ENCODE data around the gene DCAF11.

Gene DCAF11

DNA sequence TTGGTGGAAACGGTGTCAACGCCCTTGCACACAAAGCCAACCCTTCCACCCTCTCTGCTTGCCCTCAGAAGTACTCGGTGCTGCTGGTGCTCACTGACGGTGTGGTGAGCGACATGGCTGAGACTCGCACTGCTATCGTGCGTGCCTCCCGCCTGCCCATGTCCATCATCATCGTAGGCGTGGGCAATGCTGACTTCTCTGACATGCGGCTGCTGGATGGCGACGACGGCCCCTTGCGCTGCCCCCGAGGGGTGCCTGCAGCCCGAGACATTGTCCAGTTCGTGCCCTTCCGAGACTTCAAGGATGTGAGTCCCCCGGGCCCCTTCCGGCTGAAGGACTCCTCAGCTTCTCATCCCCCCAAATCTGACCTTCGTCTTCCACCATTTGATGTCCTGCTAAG lies 37.5 kb upstream of the DCAF11 start:
- Histone ChIP-seq H3K9me3 (ENCODE audit: control insufficient read depth, insufficient read depth, low read depth, low read length) (no peaks in the 10 kb centered on the region), H3K4me3 (ENCODE audit: low read depth, low read length) (no peak overlapping the region), H3K36me3 (ENCODE audit: control insufficient read depth in 2 of 2, insufficient read depth in 1 of 2, low read length in 2 of 2) (no peaks in the 10 kb centered on the region), H3K27ac (ENCODE audit: extremely low read depth, low read depth, low read length) (no peak overlapping the region), H3K4me1 (ENCODE audit: control insufficient read depth, insufficient read depth, low read length) (peaks cover 10% of the 10 kb centered on the region)
- ChIA-PET CTCF (interaction anchor here (1.1 to 3.9 kb wide), 2 partner anchors 14 to 29 kb away, joined by 3 to 31 read pairs; no protein-coding TSS in a partner anchor), POLR2A (interaction anchor here (0.5 to 0.6 kb wide), 2 partner anchors 17 to 93 kb away, joined by 3 read pairs; no protein-coding TSS in a partner anchor)
- TF ChIP-seq, protein P1, sequence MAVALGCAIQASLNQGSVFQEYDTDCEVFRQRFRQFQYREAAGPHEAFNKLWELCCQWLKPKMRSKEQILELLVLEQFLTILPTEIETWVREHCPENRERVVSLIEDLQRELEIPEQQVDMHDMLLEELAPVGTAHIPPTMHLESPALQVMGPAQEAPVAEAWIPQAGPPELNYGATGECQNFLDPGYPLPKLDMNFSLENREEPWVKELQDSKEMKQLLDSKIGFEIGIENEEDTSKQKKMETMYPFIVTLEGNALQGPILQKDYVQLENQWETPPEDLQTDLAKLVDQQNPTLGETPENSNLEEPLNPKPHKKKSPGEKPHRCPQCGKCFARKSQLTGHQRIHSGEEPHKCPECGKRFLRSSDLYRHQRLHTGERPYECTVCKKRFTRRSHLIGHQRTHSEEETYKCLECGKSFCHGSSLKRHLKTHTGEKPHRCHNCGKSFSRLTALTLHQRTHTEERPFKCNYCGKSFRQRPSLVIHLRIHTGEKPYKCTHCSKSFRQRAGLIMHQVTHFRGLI (tag by site-specific recombination; IDR thresholded peaks at IDR 0.05) = no peak
- TF ChIP-seq ZNF621 (tag by site-specific recombination; IDR thresholded peaks at IDR 0.05) (no peak), ZNF600 (tag by site-specific recombination; IDR thresholded peaks at IDR 0.05) (no peak), YY1 (tag by site-specific recombination; IDR thresholded peaks at IDR 0.05) (no peak), HOXD13 (CRISPR knock-in tag; IDR thresholded peaks at IDR 0.05; ENCODE audit: borderline replicate concordance) (no peak)
- TF ChIP-seq, protein P2, sequence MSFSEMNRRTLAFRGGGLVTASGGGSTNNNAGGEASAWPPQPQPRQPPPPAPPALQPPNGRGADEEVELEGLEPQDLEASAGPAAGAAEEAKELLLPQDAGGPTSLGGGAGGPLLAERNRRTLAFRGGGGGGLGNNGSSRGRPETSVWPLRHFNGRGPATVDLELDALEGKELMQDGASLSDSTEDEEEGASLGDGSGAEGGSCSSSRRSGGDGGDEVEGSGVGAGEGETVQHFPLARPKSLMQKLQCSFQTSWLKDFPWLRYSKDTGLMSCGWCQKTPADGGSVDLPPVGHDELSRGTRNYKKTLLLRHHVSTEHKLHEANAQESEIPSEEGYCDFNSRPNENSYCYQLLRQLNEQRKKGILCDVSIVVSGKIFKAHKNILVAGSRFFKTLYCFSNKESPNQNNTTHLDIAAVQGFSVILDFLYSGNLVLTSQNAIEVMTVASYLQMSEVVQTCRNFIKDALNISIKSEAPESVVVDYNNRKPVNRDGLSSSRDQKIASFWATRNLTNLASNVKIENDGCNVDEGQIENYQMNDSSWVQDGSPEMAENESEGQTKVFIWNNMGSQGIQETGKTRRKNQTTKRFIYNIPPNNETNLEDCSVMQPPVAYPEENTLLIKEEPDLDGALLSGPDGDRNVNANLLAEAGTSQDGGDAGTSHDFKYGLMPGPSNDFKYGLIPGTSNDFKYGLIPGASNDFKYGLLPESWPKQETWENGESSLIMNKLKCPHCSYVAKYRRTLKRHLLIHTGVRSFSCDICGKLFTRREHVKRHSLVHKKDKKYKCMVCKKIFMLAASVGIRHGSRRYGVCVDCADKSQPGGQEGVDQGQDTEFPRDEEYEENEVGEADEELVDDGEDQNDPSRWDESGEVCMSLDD (tag by site-specific recombination; IDR thresholded peaks at IDR 0.05) = no peak
- TF ChIP-seq, protein P3, sequence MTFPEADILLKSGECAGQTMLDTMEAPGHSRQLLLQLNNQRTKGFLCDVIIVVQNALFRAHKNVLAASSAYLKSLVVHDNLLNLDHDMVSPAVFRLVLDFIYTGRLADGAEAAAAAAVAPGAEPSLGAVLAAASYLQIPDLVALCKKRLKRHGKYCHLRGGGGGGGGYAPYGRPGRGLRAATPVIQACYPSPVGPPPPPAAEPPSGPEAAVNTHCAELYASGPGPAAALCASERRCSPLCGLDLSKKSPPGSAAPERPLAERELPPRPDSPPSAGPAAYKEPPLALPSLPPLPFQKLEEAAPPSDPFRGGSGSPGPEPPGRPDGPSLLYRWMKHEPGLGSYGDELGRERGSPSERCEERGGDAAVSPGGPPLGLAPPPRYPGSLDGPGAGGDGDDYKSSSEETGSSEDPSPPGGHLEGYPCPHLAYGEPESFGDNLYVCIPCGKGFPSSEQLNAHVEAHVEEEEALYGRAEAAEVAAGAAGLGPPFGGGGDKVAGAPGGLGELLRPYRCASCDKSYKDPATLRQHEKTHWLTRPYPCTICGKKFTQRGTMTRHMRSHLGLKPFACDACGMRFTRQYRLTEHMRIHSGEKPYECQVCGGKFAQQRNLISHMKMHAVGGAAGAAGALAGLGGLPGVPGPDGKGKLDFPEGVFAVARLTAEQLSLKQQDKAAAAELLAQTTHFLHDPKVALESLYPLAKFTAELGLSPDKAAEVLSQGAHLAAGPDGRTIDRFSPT (tag by site-specific recombination; IDR thresholded peaks at IDR 0.05) = no peak
- TF ChIP-seq, protein P4, sequence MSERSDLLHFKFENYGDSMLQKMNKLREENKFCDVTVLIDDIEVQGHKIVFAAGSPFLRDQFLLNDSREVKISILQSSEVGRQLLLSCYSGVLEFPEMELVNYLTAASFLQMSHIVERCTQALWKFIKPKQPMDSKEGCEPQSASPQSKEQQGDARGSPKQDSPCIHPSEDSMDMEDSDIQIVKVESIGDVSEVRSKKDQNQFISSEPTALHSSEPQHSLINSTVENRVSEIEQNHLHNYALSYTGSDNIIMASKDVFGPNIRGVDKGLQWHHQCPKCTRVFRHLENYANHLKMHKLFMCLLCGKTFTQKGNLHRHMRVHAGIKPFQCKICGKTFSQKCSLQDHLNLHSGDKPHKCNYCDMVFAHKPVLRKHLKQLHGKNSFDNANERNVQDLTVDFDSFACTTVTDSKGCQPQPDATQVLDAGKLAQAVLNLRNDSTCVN (tag by site-specific recombination; optimal IDR thresholded peaks at IDR 0.05) = no peak

DNA sequence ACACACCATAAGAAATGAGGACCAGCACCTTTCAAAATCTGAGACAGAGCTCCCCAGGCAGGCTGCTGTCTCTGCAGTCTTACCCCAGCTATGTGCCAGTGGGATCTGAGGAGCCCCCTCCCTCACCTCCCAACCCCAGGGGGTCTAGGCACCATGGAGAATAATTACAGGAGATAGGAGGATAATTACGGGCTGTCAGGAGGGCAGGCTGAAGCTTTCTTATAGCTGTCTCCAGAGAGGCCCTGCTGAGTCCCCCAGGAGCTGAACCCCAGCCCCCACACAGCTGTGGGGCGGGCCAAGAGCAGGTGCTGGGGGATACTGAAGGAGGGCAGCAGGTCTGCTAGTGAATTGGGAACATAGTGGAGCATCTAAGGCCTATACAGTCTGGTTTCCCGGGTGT lies 36.4 kb upstream of the DCAF11 start:
- CTCF ChIA-PET = interaction anchor here (0.6 to 6.0 kb wide), 3 partner anchors 14 to 29 kb away, joined by 3 to 77 read pairs (median 4); partner anchors contain the start of gene PCK2
- H3K27ac ChIP-seq (ENCODE audit: extremely low read depth, low read depth, low read length) = no peak overlapping the region
- no peaks in the 10 kb centered on the region for H3K36me3 ChIP-seq (ENCODE audit: control insufficient read depth in 2 of 2, insufficient read depth in 1 of 2, low read length in 2 of 2)
- POLR2A ChIA-PET = interaction anchor here (0.8 kb wide), 1 partner anchor 16 kb away, joined by 3 read pairs; the partner anchor contains the start of gene PCK2
- TF ChIP-seq GLIS1 (tag by site-specific recombination; IDR thresholded peaks at IDR 0.05) (peak; percentile 94), SP7 (tag by site-specific recombination; IDR thresholded peaks at IDR 0.05) (peak; percentile 96), ZIC2 (tag by site-specific recombination; IDR thresholded peaks at IDR 0.05) (peak; percentile 90)
- TF ChIP-seq, protein P5, sequence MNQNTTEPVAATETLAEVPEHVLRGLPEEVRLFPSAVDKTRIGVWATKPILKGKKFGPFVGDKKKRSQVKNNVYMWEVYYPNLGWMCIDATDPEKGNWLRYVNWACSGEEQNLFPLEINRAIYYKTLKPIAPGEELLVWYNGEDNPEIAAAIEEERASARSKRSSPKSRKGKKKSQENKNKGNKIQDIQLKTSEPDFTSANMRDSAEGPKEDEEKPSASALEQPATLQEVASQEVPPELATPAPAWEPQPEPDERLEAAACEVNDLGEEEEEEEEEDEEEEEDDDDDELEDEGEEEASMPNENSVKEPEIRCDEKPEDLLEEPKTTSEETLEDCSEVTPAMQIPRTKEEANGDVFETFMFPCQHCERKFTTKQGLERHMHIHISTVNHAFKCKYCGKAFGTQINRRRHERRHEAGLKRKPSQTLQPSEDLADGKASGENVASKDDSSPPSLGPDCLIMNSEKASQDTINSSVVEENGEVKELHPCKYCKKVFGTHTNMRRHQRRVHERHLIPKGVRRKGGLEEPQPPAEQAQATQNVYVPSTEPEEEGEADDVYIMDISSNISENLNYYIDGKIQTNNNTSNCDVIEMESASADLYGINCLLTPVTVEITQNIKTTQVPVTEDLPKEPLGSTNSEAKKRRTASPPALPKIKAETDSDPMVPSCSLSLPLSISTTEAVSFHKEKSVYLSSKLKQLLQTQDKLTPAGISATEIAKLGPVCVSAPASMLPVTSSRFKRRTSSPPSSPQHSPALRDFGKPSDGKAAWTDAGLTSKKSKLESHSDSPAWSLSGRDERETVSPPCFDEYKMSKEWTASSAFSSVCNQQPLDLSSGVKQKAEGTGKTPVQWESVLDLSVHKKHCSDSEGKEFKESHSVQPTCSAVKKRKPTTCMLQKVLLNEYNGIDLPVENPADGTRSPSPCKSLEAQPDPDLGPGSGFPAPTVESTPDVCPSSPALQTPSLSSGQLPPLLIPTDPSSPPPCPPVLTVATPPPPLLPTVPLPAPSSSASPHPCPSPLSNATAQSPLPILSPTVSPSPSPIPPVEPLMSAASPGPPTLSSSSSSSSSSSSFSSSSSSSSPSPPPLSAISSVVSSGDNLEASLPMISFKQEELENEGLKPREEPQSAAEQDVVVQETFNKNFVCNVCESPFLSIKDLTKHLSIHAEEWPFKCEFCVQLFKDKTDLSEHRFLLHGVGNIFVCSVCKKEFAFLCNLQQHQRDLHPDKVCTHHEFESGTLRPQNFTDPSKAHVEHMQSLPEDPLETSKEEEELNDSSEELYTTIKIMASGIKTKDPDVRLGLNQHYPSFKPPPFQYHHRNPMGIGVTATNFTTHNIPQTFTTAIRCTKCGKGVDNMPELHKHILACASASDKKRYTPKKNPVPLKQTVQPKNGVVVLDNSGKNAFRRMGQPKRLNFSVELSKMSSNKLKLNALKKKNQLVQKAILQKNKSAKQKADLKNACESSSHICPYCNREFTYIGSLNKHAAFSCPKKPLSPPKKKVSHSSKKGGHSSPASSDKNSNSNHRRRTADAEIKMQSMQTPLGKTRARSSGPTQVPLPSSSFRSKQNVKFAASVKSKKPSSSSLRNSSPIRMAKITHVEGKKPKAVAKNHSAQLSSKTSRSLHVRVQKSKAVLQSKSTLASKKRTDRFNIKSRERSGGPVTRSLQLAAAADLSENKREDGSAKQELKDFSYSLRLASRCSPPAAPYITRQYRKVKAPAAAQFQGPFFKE (tag by site-specific recombination; IDR thresholded peaks at IDR 0.05; ENCODE audit: borderline replicate concordance) = no peak
- H3K9me3 ChIP-seq (ENCODE audit: control insufficient read depth, insufficient read depth, low read depth, low read length) = no peaks in the 10 kb centered on the region
- H3K4me3 ChIP-seq (ENCODE audit: low read depth, low read length) = no peak overlapping the region
- H3K4me1 ChIP-seq (ENCODE audit: control insufficient read depth, insufficient read depth, low read length) = peaks cover 10% of the 10 kb centered on the region
